Adrenal gland (tissue), 19 donors: Measurements from ENCODE around the gene TMEM243. TPM values are rescaled to one million over a fixed set of nuclear protein-coding genes. Genes with fewer than 3 reads are reported as not detected.
A peak's percentile ranks its signal among the peaks of the same experiment; 100 is the strongest.

Experiments used
- DNase-seq, 7 donors: peaks; one replicate each; pipeline ENCODE4 v3.0.0-alpha.2; 2019 to 2020
- H3K27ac ChIP-seq, 5 donors: fragments of 200-600 bp; sonication (generic) in 4 of 5; 1 replicate in 3 of 5; 2 replicates in 2 of 5; pipeline versions ENCODE4 v1.5.1 to v1.8.0; 2016 to 2020; ENCODE audit warnings: mild to moderate bottlenecking in 1 of 5
- H3K27me3 ChIP-seq: fragments of 200-600 bp; 2 replicates; pipeline ENCODE4 v1.8.0; 2021
- H3K36me3 ChIP-seq, 2 donors: fragments of 200-600 bp; replicated peaks in 1 of 2; 1 replicate in 1 of 2; 2 replicates in 1 of 2; pipeline versions ENCODE4 v1.5.1 to v1.8.0; 2018 to 2022
- H3K4me1 ChIP-seq, 2 donors: fragments of 200-600 bp; replicated peaks in 1 of 2; 1 replicate in 1 of 2; 2 replicates in 1 of 2; pipeline versions ENCODE4 v1.5.1 to v1.8.0; 2018 to 2021
- H3K4me3 ChIP-seq, 4 donors: fragments of 200-600 bp; sonication (generic) in 3 of 4; one replicate each; pipeline ENCODE4 v1.5.1; 2016 to 2018
- H3K9me3 ChIP-seq, 3 donors: fragments of 200-600 bp; sonication (generic) in 1 of 3; replicated peaks in 1 of 3; 1 replicate in 2 of 3; 2 replicates in 1 of 3; pipeline versions ENCODE4 v1.5.1 to v1.8.0; 2016 to 2021
- CTCF ChIP-seq, 6 experiments: fragments of 450-650 bp in 4 of 6; fragments of 200-600 bp in 2 of 6; sonication (generic) in 1 of 6; IDR thresholded peaks; 1 replicate in 5 of 6; 2 replicates in 1 of 6; pipeline versions ENCODE4 v1.5.1 to v1.8.0; 2016 to 2021; ENCODE audit warnings: antibody characterized with exemption in 6 of 6, mild to moderate bottlenecking in 2 of 6, moderate library complexity in 1 of 6
- POLR2A ChIP-seq, 2 donors: fragments of 450-650 bp; IDR thresholded peaks; one replicate each; pipeline ENCODE4 v1.6.1; 2017; ENCODE audit warnings: antibody characterized with exemption in 2 of 2, mild to moderate bottlenecking in 2 of 2, moderate library complexity in 1 of 2
- WGBS, 4 donors: extraction: QIAGEN DNeasy Blood & Tissue Kit in 2 of 4; methylation state at CpG; one replicate each; pipeline versions ENCODE4 v1.1.5 to v1.1.7; 2013 to 2017; 5-methylcytosine and 5-hydroxymethylcytosine counted together
- intact Hi-C, 2 donors: fragments of 100-400 bp; cut with DNase I; formaldehyde crosslinking; loops; one replicate each; pipeline versions ENCODE4 v1.14.1 to v1.15.0; 2022 to 2023
- long read RNA-seq, 10 donors: library from polyadenylated mRNA in 3 of 10; unstranded in 2 of 10; stranded (forward) in 1 of 10; transcript quantifications; one replicate each; pipeline ENCODE4 v2.0.0 and lab custom pipeline, GENCODE V29; 2021 to 2026
- polyA plus RNA-seq, 3 donors: library from polyadenylated mRNA; stranded (reverse); fragments of 200-250 nt in 2 of 3; fragments of 350-450 nt in 1 of 3; fragmentation: Illumina TruSeq in 1 of 3; extraction: RNeasy Lipid Tissue Mini Kit (QIAGEN cat#74804) in 1 of 3; gene quantifications; one replicate each; pipeline ENCODE4 v1.2.3, GENCODE V29; 2013 to 2014
- total RNA-seq, 9 donors: library from RNA; depleted of rRNA in 4 of 9; stranded (reverse); fragments of >200 nt in 4 of 9; fragments of 120-200 nt in 1 of 9; fragmentation: NEBNext Ultra II Directional in 1 of 9; extraction: Animal tissue kit (Norgen Biotek cat#: 25700) in 1 of 9; gene quantifications; one replicate each; pipeline versions ENCODE4 v1.1.0 to v1.2.4, GENCODE V29; 2013 to 2023
- donor health status: healthy with polysubstance abuse.
- donor health status: Bipolar disorder and iron deficiency.
- donor health status: DM: yes; HTN: yes; CAD: no.
- donor health status: DM: no; HTN: no; CAD: no.
- donor health status: DM: no; HTN: no; CAD: no.
- donor health status: DM: yes; HTN: yes; CAD: no.

TMEM243 gene, protein sequence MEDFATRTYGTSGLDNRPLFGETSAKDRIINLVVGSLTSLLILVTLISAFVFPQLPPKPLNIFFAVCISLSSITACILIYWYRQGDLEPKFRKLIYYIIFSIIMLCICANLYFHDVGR
- 10 to 100 TPM; 13.7 to 63.4 (median 20.5) TPM for total RNA-seq
- polyA plus RNA-seq = 10 to 100 TPM; 18.1 to 24.4 (median 23.9) TPM
- long read RNA-seq, donor 1, transcript TMEM243-201 (4 exons, 1,063 nt) = major isoform, 5 of 8 reads
- long read RNA-seq, donor 1, partial matches to known transcripts = 0 of 8 reads
- long read RNA-seq, donor 1, other reads (novel, unspliced or antisense) = 0 of 8 reads
- long read RNA-seq, donor 2, partial matches to known transcripts = 0 of 4 reads
- long read RNA-seq, donor 2, other reads (novel, unspliced or antisense) = 0 of 4 reads
- long read RNA-seq, donor 3, transcript TMEM243-201 (4 exons, 1,063 nt) = major isoform, 6 of 6 reads
- long read RNA-seq, donor 3, partial matches to known transcripts = 0 of 6 reads
- long read RNA-seq, donor 3, other reads (novel, unspliced or antisense) = 0 of 6 reads
- long read RNA-seq, donor 4, transcript TMEM243-201 (4 exons, 1,063 nt) = major isoform, 8 of 15 reads
- long read RNA-seq, donor 4, partial matches to known transcripts = 1 of 15 reads
- long read RNA-seq, donor 4, other reads (novel, unspliced or antisense) = 2 of 15 reads
- long read RNA-seq, donor 5, transcript TMEM243-203 (5 exons, 1,273 nt) = minor isoform, 13 of 33 reads
- long read RNA-seq, donor 5, transcript TMEM243-201 (4 exons, 1,063 nt) = major isoform, 16 of 33 reads
- long read RNA-seq, donor 5, partial matches to known transcripts = 1 of 33 reads
- long read RNA-seq, donor 5, other reads (novel, unspliced or antisense) = 3 of 33 reads
- long read RNA-seq, donor 6, partial matches to known transcripts = 0 of 8 reads
- long read RNA-seq, donor 6, other reads (novel, unspliced or antisense) = 1 of 8 reads
- long read RNA-seq, donor 7, transcript TMEM243-201 (4 exons, 1,063 nt) = major isoform, 7 of 8 reads
- long read RNA-seq, donor 7, partial matches to known transcripts = 0 of 8 reads
- long read RNA-seq, donor 7, other reads (novel, unspliced or antisense) = 0 of 8 reads
- long read RNA-seq, donor 8, transcript TMEM243-203 (5 exons, 1,273 nt) = major isoform, 8 of 14 reads
- long read RNA-seq, donor 8, transcript TMEM243-201 (4 exons, 1,063 nt) = minor isoform, 6 of 14 reads
- long read RNA-seq, donor 8, partial matches to known transcripts = 0 of 14 reads
- long read RNA-seq, donor 8, other reads (novel, unspliced or antisense) = 0 of 14 reads
- long read RNA-seq, donor 9, transcript TMEM243-201 (4 exons, 1,063 nt) = major isoform, 10 of 11 reads
- long read RNA-seq, donor 9, partial matches to known transcripts = 0 of 11 reads
- long read RNA-seq, donor 9, other reads (novel, unspliced or antisense) = 0 of 11 reads
- long read RNA-seq, donor 10, partial matches to known transcripts = 0 of 2 reads
- long read RNA-seq, donor 10, other reads (novel, unspliced or antisense) = 0 of 2 reads

GRCh38 chr7:87219545-87220025, at the start of gene TMEM243:
Gene TMEM243 (minus strand): TSS chr7:87219732. CDS start chr7:87219503, 229 bp downstream.
- H3K9me3 ChIP-seq = no peaks in the 10 kb centered on the region
- peak within 1 kb of the TSS; percentile 49 to 81 (median 72) for H3K4me3 ChIP-seq
- no peaks in the 10 kb centered on the region for H3K36me3 ChIP-seq
- peak within 1 kb of the TSS in 4 of 5 donors; percentile 71 to 88 (median 83) for H3K27ac ChIP-seq
- peak; percentile 60 to 68 for TF ChIP-seq POLR2A (IDR thresholded peaks at IDR 0.05)
- TF ChIP-seq CTCF (IDR thresholded peaks at IDR 0.05) = peak in 1 of 6 experiments; percentile 16
- H3K27me3 ChIP-seq = no peaks in the 10 kb centered on the region
- H3K4me1 ChIP-seq = peaks cover 13 to 27% of the 10 kb centered on the region in 2 donors
- peak; percentile 66 to 85 (median 77) for DNase-seq
- 0 to 2% (median 1%) methylated on average over 27 to 41 of the region's 41 CpGs for WGBS, 4 donors
- intact Hi-C loops = loop anchor here (10.0 kb wide), 2 partner anchors 55 to 285 kb away; no protein-coding TSS in a partner anchor

- intact Hi-C loops = no loop called here
- H3K36me3 ChIP-seq = no peaks in the 10 kb centered on the region
- peaks cover 7% of the 10 kb centered on the region for H3K27me3 ChIP-seq
- no peaks in the 10 kb centered on the region for H3K4me1 ChIP-seq
- no peak overlapping the region for H3K4me3 ChIP-seq
- H3K27ac ChIP-seq = no peak overlapping the region
- DNase-seq = no peak
- 62 to 78% (median 72%) methylated on average over 3 of the region's 3 CpGs for WGBS, 4 donors
- TF ChIP-seq CTCF (IDR thresholded peaks at IDR 0.05) = no peak
- no peak for TF ChIP-seq POLR2A (IDR thresholded peaks at IDR 0.05)
- H3K9me3 ChIP-seq = no peaks in the 10 kb centered on the region
These were observed 47.8 kb upstream of the TMEM243 start for GRCh38 chr7:87267239-87267900.

DNA sequence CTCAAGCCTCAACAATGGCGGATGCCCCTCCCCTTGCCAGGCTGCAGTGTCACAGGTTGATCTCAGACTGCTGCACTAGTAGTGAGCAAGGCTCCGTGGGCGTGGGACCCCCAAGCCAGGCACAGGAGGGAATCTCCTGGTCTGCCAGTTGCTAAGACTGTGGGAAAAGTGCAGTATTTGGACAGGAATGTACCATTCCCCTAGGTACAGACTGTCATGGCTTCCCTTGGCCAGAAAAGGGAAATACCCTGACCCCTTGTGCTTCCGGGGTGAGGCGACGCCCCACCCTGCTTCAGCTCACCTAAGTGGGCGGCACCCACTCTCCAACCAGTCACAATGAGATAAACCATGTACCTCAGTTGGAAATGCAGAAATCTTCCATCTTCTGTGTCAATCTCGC, 44.0 kb upstream of the TMEM243 start:
- Histone ChIP-seq H3K27me3 (peaks cover 7% of the 10 kb centered on the region), H3K36me3 (no peaks in the 10 kb centered on the region), H3K4me3 (no peak overlapping the region), H3K27ac (no peak overlapping the region), H3K4me1 (no peaks in the 10 kb centered on the region), H3K9me3 (no peaks in the 10 kb centered on the region)
- DNase-seq = no peak
- intact Hi-C loops = no loop called here
- 80 to 92% (median 83%) methylated on average over 4 to 8 of the region's 8 CpGs for WGBS, 4 donors
- TF ChIP-seq CTCF (IDR thresholded peaks at IDR 0.05) (no peak), POLR2A (IDR thresholded peaks at IDR 0.05) (no peak)
